PC-3 (cell line): ENCODE measurements around the gene TBC1D24. TPM values are rescaled to one million over a fixed set of nuclear protein-coding genes. Genes with fewer than 3 reads are reported as not detected.

ENCODE experiments used
- ATAC-seq: fragments of 200-7000 bp; cut with Tn5 transposase; 2 replicates; pipeline ENCODE4 v1.9.1; 2020; ENCODE audit warnings: mild to moderate bottlenecking, moderate library complexity
- BruUV-seq: library from RNA; stranded (reverse); fragments of 400-500 nt; replicated peaks from 2 replicates; lab custom pipeline; 2021; lab: Mats Ljungman, UMichigan
- CTCF ChIA-PET: fragments of 300-600 bp; sonication (Branson Sonifier 250); formaldehyde crosslinking; loops from one replicate; lab custom pipeline; 2022; ENCODE audit warnings: antibody characterized with exemption; lab: Charles Lee
- POLR2A ChIA-PET: fragments of 300-600 bp; sonication (Branson Sonifier 250); formaldehyde crosslinking; loops from one replicate; lab custom pipeline; 2022; ENCODE audit warnings: antibody characterized with exemption; ENCODE audit not compliant: unreplicated experiment; lab: Charles Lee
- DNase-seq: peaks from one replicate; pipeline ENCODE4 v3.0.0-alpha.2; 2015
- H2AFZ ChIP-seq: fragments of 300-600 bp; sonication (generic); 2 replicates; pipeline ENCODE4 v1.6.0; 2016; ENCODE audit warnings: antibody characterized with exemption, low read length
- H3F3A ChIP-seq: fragments of 300-600 bp; sonication (generic); one replicate; pipeline ENCODE4 v1.6.0; 2017; ENCODE audit warnings: antibody characterized with exemption, low read length, control low read depth, mild to moderate bottlenecking; ENCODE audit not compliant: unreplicated experiment
- H3K27ac ChIP-seq: fragments of 300-600 bp; sonication (generic); 2 replicates; pipeline ENCODE4 v1.5.1; 2016; ENCODE audit warnings: mild to moderate bottlenecking, low read length
- H3K27me3 ChIP-seq: fragments of 300-600 bp; sonication (generic); 2 replicates; pipeline ENCODE4 v1.6.1; 2016; ENCODE audit warnings: low read length, mixed read lengths
- H3K36me3 ChIP-seq: fragments of 300-600 bp; sonication (generic); 2 replicates; pipeline ENCODE4 v1.6.1; 2016; ENCODE audit warnings: low read depth, mixed run types, low read length, mixed read lengths
- H3K4me1 ChIP-seq: fragments of 300-600 bp; sonication (generic); 2 replicates; pipeline ENCODE4 v1.5.1; 2016; ENCODE audit warnings: low read length; ENCODE audit not compliant: insufficient read depth
- H3K4me2 ChIP-seq: fragments of 300-600 bp; sonication (generic); 2 replicates; pipeline ENCODE4 v1.6.0; 2016; ENCODE audit warnings: low read length
- H3K4me3 ChIP-seq: fragments of 300-600 bp; sonication (generic); 2 replicates; pipeline ENCODE4 v1.5.1; 2016; ENCODE audit warnings: mild to moderate bottlenecking, low read length, mixed read lengths
- H3K79me2 ChIP-seq: fragments of 300-600 bp; sonication (generic); 2 replicates; pipeline ENCODE4 v1.6.1; 2017; ENCODE audit warnings: low read length, mixed read lengths
- H3K9ac ChIP-seq: fragments of 300-600 bp; sonication (generic); 2 replicates; pipeline ENCODE4 v1.6.0; 2016; ENCODE audit warnings: mild to moderate bottlenecking, low read length
- H3K9me2 ChIP-seq: fragments of 300-600 bp; sonication (generic); replicated peaks from 2 replicates; pipeline ENCODE4 v1.6.1; 2016; ENCODE audit warnings: mixed run types, low read length, mixed read lengths
- H3K9me3 ChIP-seq: fragments of 300-600 bp; sonication (generic); 2 replicates; pipeline ENCODE4 v1.6.1; 2016; ENCODE audit warnings: low read length, mixed read lengths
- H4K20me1 ChIP-seq: fragments of 300-600 bp; sonication (generic); 2 replicates; pipeline ENCODE4 v1.6.1; 2016; ENCODE audit warnings: low read length, mixed read lengths
- EZH2 ChIP-seq: fragments of 300-600 bp; sonication (generic); IDR thresholded peaks from one replicate; pipeline ENCODE4 v1.6.1; 2017; ENCODE audit warnings: antibody characterized with exemption, mild to moderate bottlenecking, low read length; ENCODE audit not compliant: unreplicated experiment
- EZH2phosphoT487 ChIP-seq: fragments of 300-600 bp; sonication (generic); IDR thresholded peaks from 2 replicates; pipeline ENCODE4 v1.6.1; 2018; ENCODE audit warnings: mild to moderate bottlenecking, antibody characterized with exemption, low read length, borderline replicate concordance
- intact Hi-C: fragments of 100-400 bp; cut with micrococcal nuclease; formaldehyde crosslinking; loops from 2 replicates; pipeline ENCODE4 v1.9.0; 2023
- total RNA-seq: library from RNA; depleted of rRNA; stranded (reverse); fragments of >200 nt; gene quantifications from 2 replicates; pipeline ENCODE4 v1.2.3, GENCODE V29; 2014
- TF ChIP-seq, protein P1 (sequence below): fragments of 300-600 bp; sonication (generic); conservative IDR thresholded peaks from 2 replicates; pipeline ENCODE4 v1.5.1; 2017; ENCODE audit warnings: antibody characterized with exemption, low read depth, mild to moderate bottlenecking, low read length

Gene TBC1D24
- total RNA-seq, 1 experiment from 2014 or later: 15.2 TPM

DNA sequence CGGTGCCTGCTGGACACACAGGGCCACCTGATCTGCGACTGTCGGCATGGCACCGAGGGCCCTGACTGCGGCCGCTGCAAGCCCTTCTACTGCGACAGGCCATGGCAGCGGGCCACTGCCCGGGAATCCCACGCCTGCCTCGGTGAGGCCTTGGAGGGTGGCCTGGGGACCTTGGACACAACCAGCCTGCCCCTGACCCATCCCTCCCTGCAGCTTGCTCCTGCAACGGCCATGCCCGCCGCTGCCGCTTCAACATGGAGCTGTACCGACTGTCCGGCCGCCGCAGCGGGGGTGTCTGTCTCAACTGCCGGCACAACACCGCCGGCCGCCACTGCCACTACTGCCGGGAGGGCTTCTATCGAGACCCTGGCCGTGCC lies 2.5 kb upstream of the TBC1D24 start:
- CTCF ChIA-PET: no interaction called here
- Histone ChIP-seq H3F3A (no peaks in the 10 kb centered on the region), H3K4me3 (no peak overlapping the region), H4K20me1 (no peaks in the 10 kb centered on the region), H3K9me3 (no peaks in the 10 kb centered on the region), H2AFZ (no peak overlapping the region), H3K27me3 (no peaks in the 10 kb centered on the region), H3K27ac (no peak overlapping the region), H3K9me2 (no peaks in the 10 kb centered on the region), H3K4me1 (peaks cover 9% of the 10 kb centered on the region; the same call in 1 of the 2 replicates), H3K36me3 (no peaks in the 10 kb centered on the region), H3K79me2 (peaks cover 21% of the 10 kb centered on the region), H3K9ac (no peak overlapping the region), H3K4me2 (no peak overlapping the region)
- ATAC-seq: no peak
- no peak for DNase-seq
- intact Hi-C loops: no loop called here
- no TSS peak for BruUV-seq
- TF ChIP-seq EZH2: no peak
- no peak for TF ChIP-seq EZH2phosphoT487
- TF ChIP-seq, protein P1, sequence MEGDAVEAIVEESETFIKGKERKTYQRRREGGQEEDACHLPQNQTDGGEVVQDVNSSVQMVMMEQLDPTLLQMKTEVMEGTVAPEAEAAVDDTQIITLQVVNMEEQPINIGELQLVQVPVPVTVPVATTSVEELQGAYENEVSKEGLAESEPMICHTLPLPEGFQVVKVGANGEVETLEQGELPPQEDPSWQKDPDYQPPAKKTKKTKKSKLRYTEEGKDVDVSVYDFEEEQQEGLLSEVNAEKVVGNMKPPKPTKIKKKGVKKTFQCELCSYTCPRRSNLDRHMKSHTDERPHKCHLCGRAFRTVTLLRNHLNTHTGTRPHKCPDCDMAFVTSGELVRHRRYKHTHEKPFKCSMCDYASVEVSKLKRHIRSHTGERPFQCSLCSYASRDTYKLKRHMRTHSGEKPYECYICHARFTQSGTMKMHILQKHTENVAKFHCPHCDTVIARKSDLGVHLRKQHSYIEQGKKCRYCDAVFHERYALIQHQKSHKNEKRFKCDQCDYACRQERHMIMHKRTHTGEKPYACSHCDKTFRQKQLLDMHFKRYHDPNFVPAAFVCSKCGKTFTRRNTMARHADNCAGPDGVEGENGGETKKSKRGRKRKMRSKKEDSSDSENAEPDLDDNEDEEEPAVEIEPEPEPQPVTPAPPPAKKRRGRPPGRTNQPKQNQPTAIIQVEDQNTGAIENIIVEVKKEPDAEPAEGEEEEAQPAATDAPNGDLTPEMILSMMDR: no peak
- POLR2A ChIA-PET: no interaction called here

DNA sequence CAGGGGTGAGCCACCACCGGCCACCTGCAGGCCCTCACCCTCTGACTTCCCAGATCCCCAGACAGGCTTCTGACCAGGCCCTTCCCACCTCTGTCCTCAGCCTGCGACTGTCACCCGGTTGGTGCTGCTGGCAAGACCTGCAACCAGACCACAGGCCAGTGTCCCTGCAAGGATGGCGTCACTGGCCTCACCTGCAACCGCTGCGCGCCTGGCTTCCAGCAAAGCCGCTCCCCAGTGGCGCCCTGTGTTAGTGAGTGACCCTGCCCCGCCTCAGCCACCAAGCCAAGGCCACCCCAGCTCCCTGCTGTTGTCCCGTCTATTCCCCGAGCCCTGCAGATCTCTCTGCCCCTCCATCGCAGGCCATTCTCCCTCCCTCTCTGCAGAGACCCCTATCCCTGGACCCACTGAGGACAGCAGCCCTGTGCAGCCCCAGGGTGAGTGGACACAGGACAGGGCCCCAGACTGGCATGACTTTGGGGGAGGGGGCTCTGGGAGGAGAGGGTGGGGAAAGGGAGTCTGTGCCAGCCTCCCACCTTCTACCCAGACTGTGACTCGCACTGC lies 2.0 kb upstream of the TBC1D24 start:
- POLR2A ChIA-PET: no interaction called here
- Histone ChIP-seq H3K79me2 (peaks cover 25% of the 10 kb centered on the region), H3K27me3 (no peaks in the 10 kb centered on the region), H2AFZ (no peak overlapping the region), H3K4me2 (peak overlapping the region; percentile 86), H3K27ac (no peak overlapping the region), H3K4me1 (peaks cover 6% of the 10 kb centered on the region; the same call in 1 of the 2 replicates), H3F3A (no peaks in the 10 kb centered on the region), H3K9me2 (no peaks in the 10 kb centered on the region), H4K20me1 (no peaks in the 10 kb centered on the region), H3K36me3 (no peaks in the 10 kb centered on the region), H3K9ac (no peak overlapping the region), H3K9me3 (no peaks in the 10 kb centered on the region), H3K4me3 (peak overlapping the region; percentile 57; the same call in 1 of the 2 replicates)
- BruUV-seq: no TSS peak
- no peak for DNase-seq
- ATAC-seq: no peak
- CTCF ChIA-PET: no interaction called here
- TF ChIP-seq, protein P1: no peak
- no peak for TF ChIP-seq EZH2
- no peak for TF ChIP-seq EZH2phosphoT487
- intact Hi-C loops: no loop called here

DNA sequence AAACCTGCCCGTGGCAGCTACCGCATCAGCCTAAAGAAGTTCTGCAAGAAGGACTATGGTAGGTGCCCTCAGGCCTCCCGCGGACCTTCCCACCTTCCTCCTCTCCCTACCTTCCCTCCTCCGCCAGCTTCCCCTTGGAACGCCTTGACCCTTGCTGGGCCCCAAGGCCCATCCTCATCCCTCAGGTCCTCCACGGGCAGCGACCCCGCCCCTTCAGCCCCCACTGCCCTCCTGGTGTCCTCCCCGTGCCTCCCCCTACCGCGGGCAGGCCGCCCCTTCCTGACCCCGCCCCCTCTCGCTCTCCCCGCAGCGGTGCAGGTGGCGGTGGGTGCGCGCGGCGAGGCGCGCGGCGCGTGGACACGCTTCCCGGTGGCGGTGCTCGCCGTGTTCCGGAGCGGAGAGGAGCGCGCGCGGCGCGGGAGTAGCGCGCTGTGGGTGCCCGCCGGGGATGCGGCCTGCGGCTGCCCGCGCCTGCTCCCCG lies 1.4 kb upstream of the TBC1D24 start:
- Histone ChIP-seq H3K9me3 (no peaks in the 10 kb centered on the region), H3K4me3 (peak overlapping the region; percentile 57), H3K79me2 (peaks cover 31% of the 10 kb centered on the region), H3F3A (no peaks in the 10 kb centered on the region), H3K9ac (no peak overlapping the region), H3K9me2 (no peaks in the 10 kb centered on the region), H3K4me2 (peak overlapping the region; percentile 86), H3K27me3 (no peaks in the 10 kb centered on the region), H3K4me1 (peaks cover 1% of the 10 kb centered on the region; the same call in 1 of the 2 replicates), H3K27ac (no peak overlapping the region), H4K20me1 (no peaks in the 10 kb centered on the region), H3K36me3 (no peaks in the 10 kb centered on the region), H2AFZ (no peak overlapping the region)
- ChIA-PET CTCF (no interaction called here), POLR2A (no interaction called here)
- ATAC-seq: peak; percentile 1; the same call in 1 of the 2 replicates
- intact Hi-C loops: no loop called here
- peak; percentile 26 for DNase-seq
- no TSS peak for BruUV-seq
- TF ChIP-seq, protein P1: no peak
- TF ChIP-seq EZH2phosphoT487 (no peak), EZH2 (no peak)
